HFF-Myc (cell line): ENCODE results near the gene TYSND1.

ENCODE experiments used
- DNase-seq: peaks from one replicate; pipeline ENCODE4 v3.0.0-alpha.2; 2011; ENCODE audit warnings: low read depth; ENCODE audit errors: extremely low read depth
- H3K4me3 ChIP-seq: replicated peaks from 2 replicates; pipeline ENCODE4 v1.5.1; 2011; ENCODE audit warnings: low read depth, mild to moderate bottlenecking, control low read depth, low read length
- TF ChIP-seq, protein P1 (sequence below): IDR thresholded peaks from 2 replicates; pipeline ENCODE4 v1.5.1; 2012; ENCODE audit warnings: mild to moderate bottlenecking, low read depth, low read length, control low read depth; ENCODE audit errors: missing control alignments

TYSND1 gene, protein sequence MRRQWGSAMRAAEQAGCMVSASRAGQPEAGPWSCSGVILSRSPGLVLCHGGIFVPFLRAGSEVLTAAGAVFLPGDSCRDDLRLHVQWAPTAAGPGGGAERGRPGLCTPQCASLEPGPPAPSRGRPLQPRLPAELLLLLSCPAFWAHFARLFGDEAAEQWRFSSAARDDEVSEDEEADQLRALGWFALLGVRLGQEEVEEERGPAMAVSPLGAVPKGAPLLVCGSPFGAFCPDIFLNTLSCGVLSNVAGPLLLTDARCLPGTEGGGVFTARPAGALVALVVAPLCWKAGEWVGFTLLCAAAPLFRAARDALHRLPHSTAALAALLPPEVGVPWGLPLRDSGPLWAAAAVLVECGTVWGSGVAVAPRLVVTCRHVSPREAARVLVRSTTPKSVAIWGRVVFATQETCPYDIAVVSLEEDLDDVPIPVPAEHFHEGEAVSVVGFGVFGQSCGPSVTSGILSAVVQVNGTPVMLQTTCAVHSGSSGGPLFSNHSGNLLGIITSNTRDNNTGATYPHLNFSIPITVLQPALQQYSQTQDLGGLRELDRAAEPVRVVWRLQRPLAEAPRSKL

GRCh38 chr10:70146489-70147258, at the start of gene TYSND1:
Gene TYSND1, minus strand, starts transcription at chr10:70146700. Its CDS starts 114 bp downstream, at chr10:70146586.
- peak; percentile 98 for DNase-seq
- H3K4me3 ChIP-seq = peak within 1 kb of the TSS; percentile 64
- TF ChIP-seq, protein P1, sequence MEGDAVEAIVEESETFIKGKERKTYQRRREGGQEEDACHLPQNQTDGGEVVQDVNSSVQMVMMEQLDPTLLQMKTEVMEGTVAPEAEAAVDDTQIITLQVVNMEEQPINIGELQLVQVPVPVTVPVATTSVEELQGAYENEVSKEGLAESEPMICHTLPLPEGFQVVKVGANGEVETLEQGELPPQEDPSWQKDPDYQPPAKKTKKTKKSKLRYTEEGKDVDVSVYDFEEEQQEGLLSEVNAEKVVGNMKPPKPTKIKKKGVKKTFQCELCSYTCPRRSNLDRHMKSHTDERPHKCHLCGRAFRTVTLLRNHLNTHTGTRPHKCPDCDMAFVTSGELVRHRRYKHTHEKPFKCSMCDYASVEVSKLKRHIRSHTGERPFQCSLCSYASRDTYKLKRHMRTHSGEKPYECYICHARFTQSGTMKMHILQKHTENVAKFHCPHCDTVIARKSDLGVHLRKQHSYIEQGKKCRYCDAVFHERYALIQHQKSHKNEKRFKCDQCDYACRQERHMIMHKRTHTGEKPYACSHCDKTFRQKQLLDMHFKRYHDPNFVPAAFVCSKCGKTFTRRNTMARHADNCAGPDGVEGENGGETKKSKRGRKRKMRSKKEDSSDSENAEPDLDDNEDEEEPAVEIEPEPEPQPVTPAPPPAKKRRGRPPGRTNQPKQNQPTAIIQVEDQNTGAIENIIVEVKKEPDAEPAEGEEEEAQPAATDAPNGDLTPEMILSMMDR = peak; percentile 67

- TF ChIP-seq, protein P1 = no peak
- no peak for DNase-seq
- no peak overlapping the region for H3K4me3 ChIP-seq
These were observed 46.9 kb upstream of the TYSND1 start for GRCh38 chr10:70193391-70193844.

- no peak overlapping the region for H3K4me3 ChIP-seq
- TF ChIP-seq, protein P1 = no peak
- DNase-seq = no peak
These were observed 45.9 kb upstream of the TYSND1 start for GRCh38 chr10:70192326-70192968.

DNA sequence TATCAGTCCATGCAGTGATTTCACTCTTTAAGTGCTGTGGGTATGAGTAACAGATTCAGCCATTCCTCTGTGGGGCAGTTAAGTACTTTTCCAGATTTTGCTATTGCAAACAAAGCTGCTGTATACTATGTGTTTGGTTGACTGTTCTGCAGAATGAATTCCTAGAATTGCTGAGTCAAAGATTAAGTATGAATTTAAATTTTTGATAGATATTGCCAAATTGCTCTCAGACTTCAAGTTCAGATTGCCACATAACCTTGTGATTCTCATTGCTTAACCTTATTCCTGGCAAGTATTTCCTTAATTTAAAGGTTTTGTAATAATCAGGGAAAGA, 45.4 kb upstream of the TYSND1 start:
- TF ChIP-seq, protein P1 = no peak
- peak; percentile 42 for DNase-seq
- no peak overlapping the region for H3K4me3 ChIP-seq

- no peak overlapping the region for H3K4me3 ChIP-seq
- TF ChIP-seq, protein P1 = no peak
- DNase-seq = no peak
These were observed 44.9 kb upstream of the TYSND1 start for GRCh38 chr10:70191161-70191971.

- H3K4me3 ChIP-seq = no peak overlapping the region
- DNase-seq = no peak
- TF ChIP-seq, protein P1 = no peak
These were observed 44.1 kb upstream of the TYSND1 start for GRCh38 chr10:70190581-70190980.
